ENCODE data around the gene HTN1.

- TF ChIP-seq SMC3 (conservative IDR thresholded peaks at IDR 0.05; ENCODE audit: poor library complexity) (no peak), CTCF (IDR thresholded peaks at IDR 0.05; ENCODE audit: poor library complexity, severe bottlenecking) (no peak), POLR2AphosphoS5 (IDR thresholded peaks at IDR 0.05) (peak; percentile 75), REST (IDR thresholded peaks at IDR 0.05; ENCODE audit: borderline replicate concordance) (peak; percentile 33), EZH2 (IDR thresholded peaks at IDR 0.05; ENCODE audit: borderline replicate concordance, insufficient read depth, low read length, poor library complexity, severe bottlenecking) (no peak)
Measured at GRCh38 chr4:70023218-70023617, 27.0 kb upstream of the HTN1 start.

All from neural cell (in vitro differentiated cells).